ENCODE results near the gene RXRA. TPM values are rescaled to one million over a fixed set of nuclear protein-coding genes. Genes with fewer than 3 reads are reported as not detected.

RXRA gene
- total and polyA plus RNA-seq, 2 donors (not counting 3 experiments of a cell fraction or from before 2014, with no cell fraction given) = 15.4 to 37.4 TPM

GRCh38 chr9:134433101-134433500 lies 106.8 kb downstream of the RXRA start:
- Histone ChIP-seq H3K9me1 (replicated peaks; ENCODE audit: control insufficient read depth, extremely low read depth, insufficient read depth, low read length) (no peaks in the 10 kb centered on the region), H3K79me2 (ENCODE audit: control insufficient read depth, insufficient read depth, low read length) (no peaks in the 10 kb centered on the region), H3K4me1 (ENCODE audit: control insufficient read depth, extremely low read depth, insufficient read depth, low read length) (peaks cover 7% of the 10 kb centered on the region), H4K20me1 (replicated peaks; ENCODE audit: control insufficient read depth, extremely low read depth, insufficient read depth, low read length) (no peaks in the 10 kb centered on the region), H3K4me3 (replicated peaks in 1 of 3; ENCODE audit: insufficient read depth in 1 of 3, low read depth in 1 of 3, low read length in 3 of 3) (no peak overlapping the region), H3K36me3 (ENCODE audit: control insufficient read depth in 2 of 2, extremely low read depth in 1 of 2, insufficient read depth in 2 of 2, low read length in 2 of 2) (peaks cover 4 to 12% of the 10 kb centered on the region in 2 experiments), H3K9ac (replicated peaks; ENCODE audit: extremely low read depth, insufficient read depth, low read length) (no peak overlapping the region), H3K4me2 (ENCODE audit: insufficient read depth, low read length) (no peak overlapping the region), H3K27me3 (ENCODE audit: control insufficient read depth in 2 of 2, insufficient read depth in 2 of 2, low read length in 2 of 2) (no peaks in the 10 kb centered on the region), H2AFZ (ENCODE audit: low read depth, low read length) (no peak overlapping the region), H3K27ac (ENCODE audit: insufficient read depth, low read depth, low read length) (no peak overlapping the region), H3K9me3 (replicated peaks; ENCODE audit: control insufficient read depth, insufficient read depth, low read length) (no peaks in the 10 kb centered on the region)
- dilution Hi-C loops (cut with MboI; ENCODE audit: extremely low pct_ligation_motif_present, low sequenced_read_pairs) = no loop called here
- intact Hi-C loops (cut with micrococcal nuclease) = no loop called here
- ChIA-PET POLR2A (interaction anchor here (0.5 kb wide), 1 partner anchor 269 kb away, joined by 6 read pairs; no protein-coding TSS in a partner anchor), CTCF (interaction anchor here (0.6 to 1.9 kb wide), 9 partner anchors 9 to 262 kb away, joined by 3 to 12 read pairs (median 3); no protein-coding TSS in a partner anchor)
- TF ChIP-seq POLR2AphosphoS5 (IDR thresholded peaks at IDR 0.05; ENCODE audit: insufficient read depth, low read depth, low read length) (no peak), MYC (IDR thresholded peaks at IDR 0.05; ENCODE audit: low read depth, low read length) (no peak), GATA2 (IDR thresholded peaks at IDR 0.05; ENCODE audit: insufficient read depth, insufficient read length, low read depth, low read length) (no peak), EZH2 (IDR thresholded peaks at IDR 0.05; ENCODE audit: borderline replicate concordance, low read depth, low read length, severe bottlenecking) (no peak), JUN (IDR thresholded peaks at IDR 0.05; ENCODE audit: borderline replicate concordance, insufficient read depth, insufficient read length, low read depth) (no peak), FOS (IDR thresholded peaks at IDR 0.05; ENCODE audit: borderline replicate concordance, insufficient read depth, low read length) (no peak), MAX (IDR thresholded peaks at IDR 0.05; ENCODE audit: insufficient read depth, insufficient read length) (no peak), POLR2A (IDR thresholded peaks at IDR 0.05; ENCODE audit: low read depth, low read length) (no peak)
- TF ChIP-seq, protein P1, sequence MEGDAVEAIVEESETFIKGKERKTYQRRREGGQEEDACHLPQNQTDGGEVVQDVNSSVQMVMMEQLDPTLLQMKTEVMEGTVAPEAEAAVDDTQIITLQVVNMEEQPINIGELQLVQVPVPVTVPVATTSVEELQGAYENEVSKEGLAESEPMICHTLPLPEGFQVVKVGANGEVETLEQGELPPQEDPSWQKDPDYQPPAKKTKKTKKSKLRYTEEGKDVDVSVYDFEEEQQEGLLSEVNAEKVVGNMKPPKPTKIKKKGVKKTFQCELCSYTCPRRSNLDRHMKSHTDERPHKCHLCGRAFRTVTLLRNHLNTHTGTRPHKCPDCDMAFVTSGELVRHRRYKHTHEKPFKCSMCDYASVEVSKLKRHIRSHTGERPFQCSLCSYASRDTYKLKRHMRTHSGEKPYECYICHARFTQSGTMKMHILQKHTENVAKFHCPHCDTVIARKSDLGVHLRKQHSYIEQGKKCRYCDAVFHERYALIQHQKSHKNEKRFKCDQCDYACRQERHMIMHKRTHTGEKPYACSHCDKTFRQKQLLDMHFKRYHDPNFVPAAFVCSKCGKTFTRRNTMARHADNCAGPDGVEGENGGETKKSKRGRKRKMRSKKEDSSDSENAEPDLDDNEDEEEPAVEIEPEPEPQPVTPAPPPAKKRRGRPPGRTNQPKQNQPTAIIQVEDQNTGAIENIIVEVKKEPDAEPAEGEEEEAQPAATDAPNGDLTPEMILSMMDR (IDR thresholded peaks at IDR 0.05; ENCODE audit: extremely low read depth in 1 of 2, insufficient read depth in 1 of 2, low read depth in 1 of 2, low read length in 2 of 2) = no peak
- BruUV-seq (replicated peaks) = no TSS peak
- FAIRE-seq = no peak
- peak; percentile 39 for DNase-seq (ENCODE audit: low read depth, low spot score)

All from endothelial cell of umbilical vein (primary cell).